PC-9 (cell line): ENCODE results near the gene CS. TPM values are rescaled to one million over a fixed set of nuclear protein-coding genes. Genes with fewer than 3 reads are reported as not detected.
A peak's percentile ranks its signal among the peaks of the same experiment; 100 is the strongest.
"Not testable (repeated sequence)": the region's sequence is repeated elsewhere in the genome, so short reads cannot be mapped to it uniquely, and the experiment has no call there.

ENCODE experiments used
- BruUV-seq: library from RNA; stranded (reverse); fragments of 400-500 nt; replicated peaks from 2 replicates; lab custom pipeline; 2021; lab: Mats Ljungman, UMichigan
- CTCF ChIA-PET: fragments of 300-600 bp; sonication (Branson Sonifier 250); formaldehyde crosslinking; loops from one replicate; lab custom pipeline; 2022; ENCODE audit warnings: antibody characterized with exemption; lab: Charles Lee
- POLR2A ChIA-PET: fragments of 300-600 bp; sonication (Branson Sonifier 250); formaldehyde crosslinking; loops from one replicate; lab custom pipeline; 2022; ENCODE audit warnings: antibody characterized with exemption; ENCODE audit not compliant: unreplicated experiment; lab: Charles Lee
- DNase-seq, 2 experiments: peaks; one replicate each; pipeline versions ENCODE4 v3.0.0 to v3.0.0-alpha.2; 2015 to 2022; ENCODE audit warnings: mixed read lengths in 1 of 2
- H2AFZ ChIP-seq: fragments of 200-600 bp; sonication (generic); 2 replicates; pipeline ENCODE4 v1.8.1; 2017; ENCODE audit warnings: antibody characterized with exemption
- H3F3A ChIP-seq: fragments of 200-600 bp; sonication (generic); 2 replicates; pipeline ENCODE4 v1.8.1; 2017; ENCODE audit warnings: antibody characterized with exemption, mild to moderate bottlenecking, low read depth; ENCODE audit not compliant: insufficient read depth
- H3K27ac ChIP-seq: fragments of 200-600 bp; sonication (generic); 2 replicates; pipeline ENCODE4 v1.6.1; 2016; ENCODE audit warnings: mixed run types
- H3K27me3 ChIP-seq: fragments of 200-600 bp; sonication (generic); 2 replicates; pipeline ENCODE4 v1.6.1; 2016; ENCODE audit warnings: low read depth, mixed run types; ENCODE audit not compliant: insufficient read depth
- H3K36me3 ChIP-seq: fragments of 200-600 bp; sonication (generic); 2 replicates; pipeline ENCODE4 v1.6.1; 2016; ENCODE audit warnings: low read depth, mixed run types
- H3K4me1 ChIP-seq: fragments of 200-600 bp; sonication (generic); replicated peaks from 2 replicates; pipeline ENCODE4 v1.6.1; 2016; ENCODE audit warnings: mixed run types; ENCODE audit not compliant: insufficient read depth
- H3K4me2 ChIP-seq: fragments of 200-600 bp; sonication (generic); 2 replicates; pipeline ENCODE4 v1.6.1; 2017; ENCODE audit warnings: mixed run types
- H3K4me3 ChIP-seq: fragments of 200-600 bp; sonication (generic); 2 replicates; pipeline ENCODE4 v1.6.1; 2016; ENCODE audit warnings: mixed run types
- H3K79me2 ChIP-seq: fragments of 200-600 bp; sonication (generic); 2 replicates; pipeline ENCODE4 v1.6.1; 2017; ENCODE audit warnings: low read depth, mixed run types
- H3K9me2 ChIP-seq: fragments of 200-600 bp; sonication (generic); 2 replicates; pipeline ENCODE4 v1.8.1; 2017; ENCODE audit warnings: mild to moderate bottlenecking; ENCODE audit not compliant: insufficient read depth
- H3K9me3 ChIP-seq: fragments of 200-600 bp; sonication (generic); 2 replicates; pipeline ENCODE4 v1.8.1; 2016; ENCODE audit warnings: low read depth; ENCODE audit not compliant: insufficient read depth
- H4K20me1 ChIP-seq: fragments of 200-600 bp; sonication (generic); 2 replicates; pipeline ENCODE4 v1.8.1; 2017; ENCODE audit not compliant: insufficient read depth
- CTCF ChIP-seq: fragments of 200-600 bp; sonication (generic); conservative IDR thresholded peaks from 2 replicates; pipeline ENCODE4 v1.6.1; 2017; ENCODE audit warnings: mixed run types, antibody characterized with exemption, mild to moderate bottlenecking, moderate library complexity
- EZH2 ChIP-seq: fragments of 200-600 bp; sonication (generic); IDR thresholded peaks from 2 replicates; pipeline ENCODE4 v1.8.0; 2017; ENCODE audit warnings: antibody characterized with exemption, low read depth
- intact Hi-C: fragments of 100-400 bp; cut with micrococcal nuclease; formaldehyde crosslinking; loops from one replicate; pipeline ENCODE4 v1.10.0; 2022; ENCODE audit not compliant: unreplicated experiment
- total RNA-seq: library from RNA; stranded (reverse); gene quantifications from 2 replicates; pipeline ENCODE4 v1.2.3, GENCODE V29; 2021

The CS gene
- total RNA-seq, 1 experiment from 2014 or later = 205 TPM

- Histone ChIP-seq H3K4me3 (no peak overlapping the region), H3K4me1 (peaks cover 18% of the 10 kb centered on the region), H3K27me3 (no peaks in the 10 kb centered on the region), H3K4me2 (no peak overlapping the region), H3K9me2 (no peaks in the 10 kb centered on the region), H3K79me2 (no peaks in the 10 kb centered on the region), H3K9me3 (no peaks in the 10 kb centered on the region), H3K36me3 (peaks cover 11% of the 10 kb centered on the region; the same call in 1 of the 2 replicates), H4K20me1 (no peaks in the 10 kb centered on the region), H2AFZ (no peak overlapping the region), H3K27ac (no peak overlapping the region), H3F3A (peaks cover 17% of the 10 kb centered on the region)
- no TSS peak for BruUV-seq
- POLR2A ChIA-PET = no interaction called here
- DNase-seq = no peak
- TF ChIP-seq EZH2 (no peak), CTCF (no peak)
- CTCF ChIA-PET = no interaction called here
- intact Hi-C loops = no loop called here
These were observed 46.5 kb upstream of the CS start for GRCh38 chr12:56346675-56347074.

GRCh38 chr12:56342290-56342689 lies 42.2 kb upstream of the CS start:
- CTCF ChIA-PET, H3K79me2 ChIP-seq, H3K4me2 ChIP-seq, H4K20me1 ChIP-seq, H3K36me3 ChIP-seq, H3K9me3 ChIP-seq, H2AFZ ChIP-seq, H3K9me2 ChIP-seq, DNase-seq, H3K27me3 ChIP-seq, H3K4me3 ChIP-seq, BruUV-seq, H3K27ac ChIP-seq, intact Hi-C loops: not testable (repeated sequence)
- POLR2A ChIA-PET = interaction anchor here (0.8 kb wide), 1 partner anchor 17 kb away, joined by 20 read pairs; no protein-coding TSS in a partner anchor
- H3F3A ChIP-seq = peaks cover 21% of the 10 kb centered on the region
- peaks cover 20% of the 10 kb centered on the region for H3K4me1 ChIP-seq

GRCh38 chr12:56341616-56342015 lies 41.5 kb upstream of the CS start:
- H3K79me2 ChIP-seq = no peaks in the 10 kb centered on the region
- POLR2A ChIA-PET = no interaction called here
- H2AFZ ChIP-seq = no peak overlapping the region
- peaks cover 20% of the 10 kb centered on the region for H3K4me1 ChIP-seq
- intact Hi-C loops = no loop called here
- H3K27me3 ChIP-seq = no peaks in the 10 kb centered on the region
- no TSS peak for BruUV-seq
- H3K4me3 ChIP-seq = no peak overlapping the region
- H3K9me2 ChIP-seq = no peaks in the 10 kb centered on the region
- CTCF ChIA-PET = no interaction called here
- H3K9me3 ChIP-seq = no peaks in the 10 kb centered on the region
- H3F3A ChIP-seq = peaks cover 21% of the 10 kb centered on the region
- no peak for DNase-seq
- H3K27ac ChIP-seq = no peak overlapping the region
- TF ChIP-seq EZH2 (no peak), CTCF (no peak)
- no peaks in the 10 kb centered on the region for H4K20me1 ChIP-seq
- no peak overlapping the region for H3K4me2 ChIP-seq
- no peaks in the 10 kb centered on the region for H3K36me3 ChIP-seq

GRCh38 chr12:56339158-56339422 lies 39.0 kb upstream of the CS start:
- H3K27ac ChIP-seq = peak overlapping the region; percentile 64
- no peaks in the 10 kb centered on the region for H4K20me1 ChIP-seq
- H2AFZ ChIP-seq = peak overlapping the region; percentile 24; the same call in 1 of the 2 replicates
- H3K4me2 ChIP-seq = peak overlapping the region; percentile 47
- no TSS peak for BruUV-seq
- no peaks in the 10 kb centered on the region for H3K9me2 ChIP-seq
- no peak overlapping the region for H3K4me3 ChIP-seq
- no peaks in the 10 kb centered on the region for H3K9me3 ChIP-seq
- no peak for TF ChIP-seq EZH2
- no peak for TF ChIP-seq CTCF
- POLR2A ChIA-PET = interaction anchor here (0.6 to 1.0 kb wide), 3 partner anchors 21 to 162 kb away, joined by 3 to 10 read pairs (median 3); partner anchors contain the start of gene STAT2
- no peaks in the 10 kb centered on the region for H3K36me3 ChIP-seq
- no peak for DNase-seq
- CTCF ChIA-PET = no interaction called here
- intact Hi-C loops = no loop called here
- no peaks in the 10 kb centered on the region for H3K27me3 ChIP-seq
- peaks cover 5% of the 10 kb centered on the region for H3K79me2 ChIP-seq
- H3F3A ChIP-seq = peaks cover 31% of the 10 kb centered on the region
- H3K4me1 ChIP-seq = peaks cover 29% of the 10 kb centered on the region
